Measurements from ENCODE around the gene OR5A2.
"Not testable (repeated sequence)": the region's sequence is repeated elsewhere in the genome, so short reads cannot be mapped to it uniquely, and the experiment has no call there.

Gene OR5A2, protein sequence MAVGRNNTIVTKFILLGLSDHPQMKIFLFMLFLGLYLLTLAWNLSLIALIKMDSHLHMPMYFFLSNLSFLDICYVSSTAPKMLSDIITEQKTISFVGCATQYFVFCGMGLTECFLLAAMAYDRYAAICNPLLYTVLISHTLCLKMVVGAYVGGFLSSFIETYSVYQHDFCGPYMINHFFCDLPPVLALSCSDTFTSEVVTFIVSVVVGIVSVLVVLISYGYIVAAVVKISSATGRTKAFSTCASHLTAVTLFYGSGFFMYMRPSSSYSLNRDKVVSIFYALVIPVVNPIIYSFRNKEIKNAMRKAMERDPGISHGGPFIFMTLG

GRCh38 chr11:59426361-59427067 is at the start of gene OR5A2:
Gene OR5A2, minus strand, starts transcription at chr11:59426413. Its CDS starts 3,460 bp downstream, at chr11:59422953.
- DNase-seq = no peak

DNA sequence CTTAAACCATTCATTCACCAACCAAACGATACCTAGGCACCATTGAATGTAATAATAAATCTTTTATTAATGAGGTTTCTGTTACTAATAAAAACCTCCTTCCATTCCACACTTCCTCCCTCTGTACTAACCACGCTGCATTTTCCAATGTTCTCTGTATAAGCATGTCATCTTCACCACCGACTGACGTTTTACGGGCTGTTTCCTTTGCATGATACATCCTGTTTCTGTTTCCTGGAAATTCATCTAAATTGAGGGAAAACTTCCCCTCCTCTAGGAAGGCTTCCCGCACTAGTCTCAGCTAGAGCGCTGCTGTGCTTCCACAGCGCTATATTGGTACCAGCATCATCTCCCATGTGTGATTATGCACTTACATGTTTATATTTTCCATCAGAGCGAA is 49.0 kb upstream of the OR5A2 start:
- no peak for DNase-seq

DNA sequence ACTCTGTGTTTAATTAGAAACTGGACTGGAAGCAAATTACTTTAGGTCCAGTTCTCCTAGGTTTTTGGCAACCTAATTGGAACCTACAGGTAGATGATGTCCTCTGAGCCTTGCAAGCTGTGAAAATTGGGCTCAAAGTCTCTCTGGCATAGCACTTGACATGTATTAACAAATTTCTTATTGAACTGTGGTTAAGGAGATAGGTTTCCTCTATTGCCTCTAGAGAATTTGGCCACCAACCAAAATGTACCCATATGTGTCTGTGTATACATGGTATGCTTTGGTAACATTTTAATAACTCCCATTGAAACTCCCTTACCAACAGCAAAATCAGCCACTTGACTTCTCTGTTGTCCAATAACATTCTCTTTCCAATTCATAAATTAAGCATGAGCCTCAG is 46.8 kb upstream of the OR5A2 start, which contains the start of gene OR4D10:
TSS of gene OR4D10 (plus strand) at position 301 of the 400 bp plus-strand sequence. CDS start 4,115 bp downstream, outside the sequence.
- no peak for DNase-seq

GRCh38 chr11:59463190-59463641 is 37.0 kb upstream of the OR5A2 start:
- no peak for DNase-seq

- no peak for DNase-seq
Measured at GRCh38 chr11:59459916-59460315, 33.7 kb upstream of the OR5A2 start.

- no peak for DNase-seq
Measured at GRCh38 chr11:59456661-59457060, 30.4 kb upstream of the OR5A2 start, which contains the start of gene OR4D6. Gene OR4D6, plus strand, starts transcription at chr11:59456961. Its CDS starts 0 bp downstream, at chr11:59456961.

GRCh38 chr11:59448484-59448883 is 22.3 kb upstream of the OR5A2 start:
- DNase-seq = no peak

GRCh38 chr11:59445624-59446023 is 19.4 kb upstream of the OR5A2 start:
- DNase-seq = not testable (repeated sequence)

DNA sequence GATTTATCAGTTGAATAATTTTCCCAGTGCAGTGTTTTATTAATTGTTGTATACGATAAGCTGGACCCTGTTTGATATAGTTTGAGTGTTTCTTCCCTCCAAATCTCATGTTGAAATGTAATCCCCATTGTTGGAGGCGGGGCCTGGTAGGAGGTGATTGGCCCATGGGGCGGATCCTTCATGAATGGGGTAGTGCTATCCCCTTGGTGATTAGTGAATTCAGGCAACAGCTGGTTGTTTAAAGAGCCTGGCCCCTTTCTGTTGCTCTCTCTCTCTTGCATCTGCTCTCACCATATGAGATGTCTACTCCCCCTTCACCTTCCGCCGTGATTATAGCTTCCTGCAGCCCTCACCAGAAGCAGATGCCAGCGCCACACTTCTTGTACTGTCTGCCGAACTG is 11.6 kb upstream of the OR5A2 start:
- DNase-seq = no peak

GRCh38 chr11:59436169-59436568 is 10.0 kb upstream of the OR5A2 start, which contains the start of gene OR5A1:
Gene OR5A1, plus strand, starts transcription at chr11:59436469. Its CDS starts 6,700 bp downstream, at chr11:59443169.
- no peak for DNase-seq

- DNase-seq = no peak
Measured at GRCh38 chr11:59429924-59430516, 3.8 kb upstream of the OR5A2 start.

DNA sequence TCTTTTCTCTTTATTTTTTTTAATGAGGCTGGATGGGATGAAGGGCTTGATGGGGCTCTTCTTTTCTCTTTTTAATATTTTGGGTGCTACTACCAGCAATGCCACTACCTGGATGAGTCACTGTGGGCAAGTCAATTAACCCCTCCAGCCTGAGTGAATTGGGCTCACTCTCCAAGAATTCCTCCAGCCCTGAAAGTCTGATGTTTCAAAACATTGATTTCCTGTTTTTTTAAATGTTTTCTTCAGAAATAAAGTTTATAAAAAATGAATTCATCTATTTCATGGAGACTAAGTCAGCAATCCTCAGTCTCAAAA is 812 bp upstream of the OR5A2 start:
- no peak for DNase-seq

DNA sequence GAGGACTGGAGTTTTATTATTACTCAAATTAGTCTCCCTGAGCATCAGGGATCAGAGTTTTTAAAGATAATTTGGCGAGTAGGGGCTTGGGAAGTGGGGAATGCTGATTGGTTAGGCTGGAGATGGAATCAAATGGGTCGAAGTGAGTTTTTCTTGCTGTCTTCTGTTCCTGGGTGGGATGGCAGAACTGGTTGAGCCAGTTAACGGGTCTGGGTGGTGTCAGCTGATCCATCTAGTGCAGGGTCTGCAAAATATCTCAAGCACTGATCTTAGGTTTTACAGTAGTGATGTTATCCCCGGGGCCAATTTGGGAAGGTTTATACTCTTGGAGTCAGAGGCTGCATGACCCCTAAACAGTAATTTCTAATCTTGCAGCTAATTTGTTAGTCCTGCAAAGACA is 1.1 kb downstream of the OR5A2 start:
- no peak for DNase-seq

- DNase-seq = no peak
Measured at GRCh38 chr11:59423835-59424234, 2.4 kb downstream of the OR5A2 start.

DNA sequence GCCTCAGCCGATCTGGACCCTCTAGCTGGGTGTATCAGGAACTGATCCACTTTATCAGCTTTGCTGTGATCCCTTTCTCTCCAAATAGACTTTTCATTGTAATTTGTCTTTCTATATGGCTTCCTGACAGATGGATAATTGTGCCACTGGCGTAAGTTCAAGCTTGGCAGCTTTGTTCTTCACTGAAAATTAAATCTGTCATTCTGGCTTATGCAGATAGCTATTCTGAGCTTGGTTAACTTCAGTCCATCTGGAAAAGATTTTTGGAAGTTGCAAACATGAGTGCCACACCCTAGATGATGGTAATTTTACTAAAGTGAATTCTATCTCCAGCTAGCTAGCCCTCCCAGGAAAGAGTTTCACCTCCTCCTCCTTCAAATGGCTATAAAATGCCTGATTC is 8.1 kb downstream of the OR5A2 start:
- no peak for DNase-seq

GRCh38 chr11:59417023-59417422 is 9.2 kb downstream of the OR5A2 start:
- no peak for DNase-seq

DNA sequence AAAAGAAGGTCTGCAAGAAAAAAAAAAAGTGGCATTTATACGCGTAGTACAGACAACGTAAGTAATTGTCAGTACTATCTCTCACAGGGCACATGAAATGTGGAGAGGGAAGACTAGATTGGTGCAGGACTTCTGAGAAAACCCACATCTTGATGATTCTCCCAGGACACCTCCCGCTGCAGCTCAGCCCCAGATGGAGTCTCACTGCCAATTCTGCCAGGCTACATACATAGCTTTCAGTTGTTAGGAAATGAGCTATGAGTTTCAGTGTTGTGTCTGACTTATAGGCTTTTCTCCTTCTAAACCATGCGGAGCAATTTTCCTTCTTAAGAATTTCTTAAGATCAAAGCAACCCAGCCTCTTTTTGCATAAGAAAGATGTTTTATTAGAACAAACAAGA is 9.6 kb downstream of the OR5A2 start:
- no peak for DNase-seq

DNA sequence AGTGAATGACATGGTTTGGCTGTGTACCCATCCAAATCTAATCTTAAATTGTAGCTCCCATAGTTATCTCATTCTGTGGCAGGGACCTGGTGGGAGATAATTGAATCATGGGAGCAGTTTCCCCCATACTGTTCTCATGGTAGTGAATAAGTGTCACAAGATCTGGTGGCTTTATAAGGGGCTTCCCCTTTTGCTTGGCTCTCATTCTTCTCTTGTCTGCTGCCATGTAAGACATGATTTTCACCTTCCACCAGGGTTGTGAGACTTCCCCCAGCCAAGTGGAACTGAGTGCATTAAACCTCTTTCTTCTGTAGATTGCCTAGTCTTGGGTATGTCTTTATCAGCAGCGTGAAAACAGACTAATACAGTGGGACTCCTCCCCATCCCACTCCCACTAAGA is 11.1 kb downstream of the OR5A2 start:
- DNase-seq = no peak

- no peak for DNase-seq
Measured at GRCh38 chr11:59413646-59414045, 12.6 kb downstream of the OR5A2 start.

GRCh38 chr11:59403546-59403945 is 22.7 kb downstream of the OR5A2 start:
- DNase-seq = no peak

DNA sequence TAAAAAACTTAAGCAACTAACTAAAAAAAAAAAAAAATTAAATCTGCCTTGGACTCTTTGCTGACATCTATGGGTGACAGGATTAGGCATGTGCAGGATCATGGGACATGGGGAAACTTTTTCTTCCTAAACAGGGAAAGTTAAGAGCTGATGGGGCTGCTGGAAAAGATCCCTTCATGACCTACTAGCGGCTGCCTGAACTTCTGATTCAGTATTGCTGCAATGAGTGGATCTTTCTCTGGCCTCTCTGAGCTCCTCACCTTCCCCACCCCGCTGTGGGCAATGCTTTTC is 25.0 kb downstream of the OR5A2 start:
- DNase-seq = no peak

DNA sequence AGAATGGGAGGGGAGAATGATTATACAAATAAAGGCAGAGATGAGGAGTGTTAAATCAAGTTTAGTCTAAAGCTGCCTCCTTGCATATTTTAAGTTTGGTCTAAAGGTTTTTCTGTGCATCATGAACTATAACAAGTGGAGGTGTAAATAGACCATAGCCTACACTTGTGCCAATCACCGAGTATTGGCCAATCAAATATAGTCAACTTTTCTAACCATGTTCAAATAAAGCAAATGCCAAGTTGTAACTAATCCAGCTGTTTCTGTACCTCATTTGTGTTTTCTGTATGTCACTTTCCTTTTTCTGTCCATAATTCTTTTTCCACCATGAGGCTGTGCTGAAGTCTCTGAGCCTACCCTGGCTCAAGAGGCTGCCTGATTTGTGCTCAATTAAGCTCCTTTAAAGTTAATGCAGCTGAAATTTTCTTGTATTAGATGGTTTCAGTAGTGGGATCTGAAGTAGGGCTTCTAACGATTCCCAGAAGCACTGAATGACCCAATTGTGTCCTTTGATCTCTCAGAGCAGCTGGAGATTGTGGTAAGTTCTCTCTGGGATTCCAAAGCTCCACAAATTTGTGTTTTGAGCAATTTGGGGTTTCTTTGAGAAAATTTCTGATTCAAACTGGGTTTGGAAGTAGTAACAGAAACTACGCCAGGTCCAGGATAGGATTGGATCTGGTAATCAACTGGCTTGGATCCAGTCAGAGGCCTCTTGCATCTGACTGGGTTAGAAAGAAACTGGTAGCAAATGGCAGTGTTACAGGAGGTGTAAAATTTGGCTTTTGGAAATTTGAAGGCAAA is 25.6 kb downstream of the OR5A2 start:
- DNase-seq = no peak

DNA sequence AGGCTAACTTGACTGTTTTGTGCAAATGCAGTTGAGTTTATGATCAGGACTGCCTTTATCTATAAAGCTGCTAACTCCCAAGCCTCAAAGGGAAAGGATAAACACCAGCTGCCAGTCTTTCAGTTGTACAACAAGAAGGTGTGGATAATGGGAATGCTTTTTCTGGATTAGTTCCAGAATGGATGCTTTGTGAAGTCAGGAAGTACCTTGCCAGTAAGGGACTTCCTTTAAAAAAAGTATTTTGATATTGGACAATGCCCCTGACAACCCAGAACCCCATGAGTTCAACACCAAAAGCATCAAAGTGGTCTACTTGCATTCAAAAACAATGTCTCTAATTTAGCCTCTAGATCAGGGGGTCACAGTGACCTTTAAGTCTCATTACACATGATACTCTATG is 32.0 kb downstream of the OR5A2 start:
- no peak for DNase-seq

All from activated effector memory CD4-positive, alpha-beta T cell treated with Interleukin-2 at 50 U/mL for 16 hours (primary cell).